Effector memory CD4-positive, alpha-beta T cell (primary cell): Measurements from ENCODE around the gene CEP55.

Source experiments
- DNase-seq, 3 donors: peaks; one replicate each; pipeline ENCODE4 v3.0.0-alpha.2; 2020
- H3K27ac ChIP-seq: 2 replicates; pipeline ENCODE4 v1.7.0; 2013; ENCODE audit warnings: mild to moderate bottlenecking, low read length, moderate library complexity; ENCODE audit not compliant: insufficient read depth, poor library complexity, severe bottlenecking
- H3K27me3 ChIP-seq: replicated peaks from 2 replicates; pipeline ENCODE4 v1.7.0; 2013; ENCODE audit warnings: mild to moderate bottlenecking, low read length; ENCODE audit not compliant: insufficient read depth, control insufficient read depth, poor library complexity, severe bottlenecking
- H3K36me3 ChIP-seq: 2 replicates; pipeline ENCODE4 v1.7.0; 2013; ENCODE audit warnings: mild to moderate bottlenecking, low read length, moderate library complexity; ENCODE audit not compliant: control insufficient read depth, insufficient read depth
- H3K4me1 ChIP-seq: 2 replicates; pipeline ENCODE4 v1.7.0; 2013; ENCODE audit warnings: low read length, mild to moderate bottlenecking; ENCODE audit not compliant: control insufficient read depth, insufficient read depth, poor library complexity, severe bottlenecking
- H3K4me3 ChIP-seq: 2 replicates; pipeline ENCODE4 v1.7.0; 2013; ENCODE audit warnings: low read length, low read depth, mild to moderate bottlenecking; ENCODE audit not compliant: insufficient read depth, poor library complexity, severe bottlenecking
- H3K9me3 ChIP-seq: 2 replicates; pipeline ENCODE4 v1.7.0; 2013; ENCODE audit warnings: mild to moderate bottlenecking, low read length, moderate library complexity; ENCODE audit not compliant: control insufficient read depth

CEP55 gene

DNA sequence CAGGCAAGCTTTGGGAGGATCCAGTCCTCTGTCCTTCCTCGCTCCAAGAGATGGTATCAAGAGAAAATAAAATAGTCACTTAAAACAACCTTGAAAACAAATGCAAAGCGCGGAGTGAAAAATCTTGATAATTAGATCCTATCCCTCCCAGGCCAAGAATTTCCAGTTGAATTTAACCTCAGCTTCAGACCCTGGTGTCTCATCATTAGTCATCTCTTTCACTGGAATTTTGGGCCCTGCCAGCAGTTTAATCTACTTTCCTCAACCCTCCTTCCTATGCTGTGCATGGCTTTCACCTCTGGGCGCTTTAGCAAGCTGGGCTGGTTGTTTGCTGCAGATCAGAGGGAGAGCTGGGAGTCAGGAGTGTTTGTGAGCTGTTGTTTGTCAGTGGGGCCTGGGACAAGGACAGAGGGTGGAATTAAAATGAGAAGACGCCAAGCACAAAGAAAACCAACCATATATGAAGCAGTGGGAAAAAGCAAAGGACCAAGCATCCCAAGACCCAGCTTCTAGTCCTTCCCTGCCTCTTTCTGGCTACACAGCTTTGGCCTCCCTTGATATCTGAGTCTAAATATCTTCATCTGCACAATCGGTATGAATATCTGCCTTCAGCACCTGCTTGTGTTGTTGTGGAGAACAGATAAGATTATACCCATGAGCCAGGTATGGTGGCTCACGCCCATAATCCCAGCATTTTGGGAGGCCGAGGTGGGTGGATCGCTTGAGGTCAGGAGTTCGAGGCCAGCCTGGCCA is 27.8 kb upstream of the CEP55 start:
- Histone ChIP-seq H3K27me3 (no peaks in the 10 kb centered on the region), H3K9me3 (no peaks in the 10 kb centered on the region), H3K36me3 (no peaks in the 10 kb centered on the region), H3K27ac (no peak overlapping the region), H3K4me3 (no peak overlapping the region), H3K4me1 (no peaks in the 10 kb centered on the region)
- no peak for DNase-seq

DNA sequence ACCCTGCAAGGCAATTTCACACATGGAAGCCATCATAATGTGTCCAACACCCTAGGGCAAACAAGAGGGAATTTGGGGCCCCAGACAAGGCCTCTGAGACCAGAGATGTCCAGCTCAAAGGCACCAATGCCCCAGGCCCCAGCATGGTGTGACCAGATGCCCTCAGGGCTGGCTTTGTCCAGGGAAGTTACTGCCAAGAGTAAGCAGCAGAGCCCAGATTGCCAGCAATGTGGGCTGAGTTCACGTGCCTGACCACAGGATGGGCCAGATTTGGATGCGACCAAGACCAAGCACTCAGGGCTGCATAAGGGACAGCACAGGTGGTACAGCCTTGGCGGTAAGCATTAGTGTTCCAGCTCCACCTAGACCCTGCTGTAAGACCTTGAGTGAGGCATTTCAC is 27.0 kb upstream of the CEP55 start:
- H3K27ac ChIP-seq = no peak overlapping the region
- no peaks in the 10 kb centered on the region for H3K4me1 ChIP-seq
- no peaks in the 10 kb centered on the region for H3K36me3 ChIP-seq
- H3K4me3 ChIP-seq = no peak overlapping the region
- no peaks in the 10 kb centered on the region for H3K27me3 ChIP-seq
- DNase-seq = no peak
- H3K9me3 ChIP-seq = no peaks in the 10 kb centered on the region

DNA sequence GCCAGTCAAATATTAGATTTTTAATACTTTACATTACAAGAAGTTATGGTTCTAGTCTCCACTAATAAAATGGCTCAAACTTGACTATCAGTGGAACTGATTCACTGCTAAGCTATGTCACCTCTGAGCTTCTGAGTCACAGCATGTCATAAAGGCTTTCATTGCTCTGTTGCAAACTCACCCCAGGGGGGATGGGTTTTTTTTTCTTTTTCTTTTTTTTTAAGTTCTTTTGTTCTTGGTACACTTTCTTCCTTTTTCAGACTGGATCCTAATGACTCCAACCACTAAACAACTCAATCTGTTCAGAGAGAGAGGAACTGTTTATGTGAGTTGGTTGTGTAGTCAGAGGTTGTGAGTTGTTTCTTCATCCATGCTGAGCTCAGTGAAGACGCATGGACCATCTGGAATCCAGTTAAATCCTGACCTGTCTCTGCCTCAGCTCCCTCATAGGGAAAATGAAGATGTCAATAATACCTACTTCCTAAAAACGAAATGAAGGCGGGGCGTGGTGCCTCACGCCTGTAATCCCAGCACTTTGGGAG is 25.2 kb upstream of the CEP55 start:
- DNase-seq = no peak
- Histone ChIP-seq H3K4me3 (no peak overlapping the region), H3K36me3 (no peaks in the 10 kb centered on the region), H3K9me3 (no peaks in the 10 kb centered on the region), H3K4me1 (no peaks in the 10 kb centered on the region), H3K27me3 (no peaks in the 10 kb centered on the region), H3K27ac (no peak overlapping the region)

DNA sequence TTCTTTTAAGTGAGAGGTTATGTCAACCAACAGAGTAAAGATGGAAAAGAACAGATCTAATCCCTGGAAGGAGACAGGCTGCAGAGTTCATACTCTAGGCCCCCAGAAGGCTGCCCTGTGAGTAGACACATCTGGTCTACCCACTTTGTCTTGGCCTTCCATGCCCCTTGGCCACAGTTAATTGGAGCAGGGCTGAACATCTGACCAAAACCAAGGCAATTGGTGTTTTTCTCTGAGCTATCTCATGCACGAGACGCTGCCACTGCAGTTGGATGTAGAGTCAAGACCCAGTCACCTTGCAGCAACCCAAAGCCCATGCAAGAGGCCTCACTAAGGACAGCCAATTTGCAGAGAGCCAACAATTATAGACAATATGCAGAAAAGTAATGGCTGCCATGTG is 23.3 kb upstream of the CEP55 start:
- H3K27ac ChIP-seq = no peak overlapping the region
- no peaks in the 10 kb centered on the region for H3K4me1 ChIP-seq
- H3K27me3 ChIP-seq = no peaks in the 10 kb centered on the region
- no peaks in the 10 kb centered on the region for H3K36me3 ChIP-seq
- DNase-seq = no peak
- H3K4me3 ChIP-seq = no peak overlapping the region
- H3K9me3 ChIP-seq = no peaks in the 10 kb centered on the region

DNA sequence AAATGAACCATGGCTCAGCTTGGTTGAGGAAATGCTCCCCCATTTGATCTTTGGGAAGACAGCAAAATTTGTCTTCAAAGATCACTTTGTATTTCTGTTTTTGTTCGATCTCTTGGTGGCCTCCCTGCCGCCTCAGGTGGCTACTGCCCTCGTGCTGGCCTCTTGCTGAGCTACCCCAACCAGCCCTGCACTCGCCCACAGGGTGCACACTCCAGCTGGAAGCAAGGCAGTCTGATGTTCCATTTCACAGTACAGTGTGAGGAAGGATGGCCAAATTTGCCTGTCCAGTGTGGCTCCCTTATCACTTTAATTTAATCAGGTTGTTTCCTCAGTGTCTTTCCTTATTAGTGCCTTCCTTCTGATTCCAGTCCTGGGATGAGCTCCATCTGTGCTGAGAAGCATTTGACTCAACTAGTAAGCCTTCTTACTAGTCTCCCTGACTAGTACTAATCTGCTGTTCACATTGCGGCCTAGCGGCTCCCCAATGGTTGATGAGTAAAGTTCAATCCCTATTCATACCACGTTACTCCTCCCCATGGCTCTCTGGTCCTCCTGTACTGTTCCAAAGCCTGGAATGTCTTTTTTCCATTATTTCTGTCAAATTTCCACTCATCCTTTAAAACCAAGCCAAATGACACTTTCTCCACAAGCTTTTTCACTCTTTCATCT is 22.5 kb upstream of the CEP55 start:
- Histone ChIP-seq H3K9me3 (no peaks in the 10 kb centered on the region), H3K27ac (no peak overlapping the region), H3K36me3 (no peaks in the 10 kb centered on the region), H3K4me3 (no peak overlapping the region), H3K27me3 (no peaks in the 10 kb centered on the region), H3K4me1 (no peaks in the 10 kb centered on the region)
- DNase-seq = no peak

DNA sequence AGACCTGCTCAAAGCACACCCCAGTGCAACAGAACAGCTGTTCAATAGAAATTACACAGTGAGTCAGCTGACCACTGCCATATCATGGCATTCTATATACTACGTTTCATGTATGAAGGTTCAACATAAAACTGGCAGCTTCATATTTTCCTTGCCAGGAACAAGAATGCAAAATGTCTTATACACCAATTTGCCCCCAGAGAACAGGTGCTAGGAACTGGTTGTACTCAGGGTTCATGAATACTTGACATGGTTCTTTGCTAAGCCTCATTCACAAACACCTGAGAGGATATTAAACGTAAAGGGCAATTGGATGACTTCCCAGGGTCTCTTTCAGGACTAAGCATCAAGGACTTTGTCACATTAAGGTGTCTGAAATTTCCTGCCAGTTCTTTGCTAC is 21.2 kb upstream of the CEP55 start:
- Histone ChIP-seq H3K4me1 (no peaks in the 10 kb centered on the region), H3K27me3 (no peaks in the 10 kb centered on the region), H3K27ac (no peak overlapping the region), H3K9me3 (no peaks in the 10 kb centered on the region), H3K4me3 (no peak overlapping the region), H3K36me3 (no peaks in the 10 kb centered on the region)
- DNase-seq = no peak

DNA sequence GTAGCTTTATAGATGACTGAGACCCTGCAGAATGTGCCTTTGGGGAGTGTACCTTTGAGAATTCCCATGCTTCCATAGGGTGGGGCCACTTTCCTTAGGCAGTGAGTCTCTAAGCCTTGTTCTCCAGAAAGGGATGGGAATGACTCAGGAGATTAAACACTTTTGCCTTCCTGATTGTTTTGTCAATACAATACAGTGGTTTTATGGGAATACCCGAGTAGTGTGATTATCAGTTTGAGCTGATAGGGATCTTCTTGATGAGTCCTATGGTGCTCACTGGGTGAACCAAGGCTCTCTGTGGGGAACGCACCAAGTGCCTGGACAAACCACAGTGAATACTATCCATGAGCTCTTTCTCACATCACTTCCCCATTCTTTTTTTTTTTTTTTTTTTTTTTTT is 20.5 kb upstream of the CEP55 start:
- no peak for DNase-seq
- H3K27ac ChIP-seq = no peak overlapping the region
- no peak overlapping the region for H3K4me3 ChIP-seq

DNA sequence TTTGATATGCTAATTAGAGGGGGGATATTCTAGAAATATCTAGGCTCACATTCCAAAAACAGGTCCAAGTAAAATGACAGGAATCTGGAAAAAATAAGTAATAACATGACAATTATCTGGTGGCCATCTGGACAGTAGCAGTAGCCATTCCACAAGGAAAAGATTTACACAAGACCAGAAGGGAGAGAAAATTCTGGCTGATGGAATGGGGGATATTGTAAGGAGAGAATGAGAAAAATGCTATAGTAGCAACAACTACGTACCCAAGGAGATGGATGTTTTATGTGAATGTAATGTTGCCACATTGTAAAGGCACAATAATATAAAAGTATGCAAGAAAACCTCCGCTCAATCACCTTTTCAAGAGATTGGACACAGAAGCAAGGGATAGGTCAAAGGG is 19.7 kb upstream of the CEP55 start:
- no peak for DNase-seq
- Histone ChIP-seq H3K4me1 (no peaks in the 10 kb centered on the region), H3K27ac (no peak overlapping the region), H3K27me3 (no peaks in the 10 kb centered on the region), H3K36me3 (no peaks in the 10 kb centered on the region), H3K9me3 (no peaks in the 10 kb centered on the region), H3K4me3 (no peak overlapping the region)

More for the DNA sequence above, 20.5 kb upstream of the CEP55 start:
- Histone ChIP-seq H3K36me3 (no peaks in the 10 kb centered on the region), H3K9me3 (no peaks in the 10 kb centered on the region), H3K4me1 (no peaks in the 10 kb centered on the region), H3K27me3 (no peaks in the 10 kb centered on the region)

DNA sequence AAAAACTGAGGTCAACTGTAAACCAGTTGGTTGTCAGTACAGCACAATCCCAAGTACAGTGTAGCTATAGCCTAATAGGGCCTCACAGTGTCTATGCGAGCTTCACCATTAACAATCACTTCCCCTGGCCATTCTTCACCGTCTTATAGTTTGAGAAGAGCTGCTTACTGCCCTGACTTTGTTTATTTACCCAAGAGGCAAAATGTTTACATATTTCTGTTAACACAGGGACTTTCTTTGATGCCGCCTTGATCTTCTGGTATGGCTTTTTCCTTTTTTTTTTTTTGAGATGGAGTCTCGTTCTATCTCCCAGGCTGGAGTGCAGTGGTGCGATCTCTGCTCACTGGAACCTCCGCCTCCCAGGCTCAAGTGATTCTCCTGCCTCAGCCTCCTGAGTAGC is 17.5 kb upstream of the CEP55 start:
- Histone ChIP-seq H3K27ac (no peak overlapping the region), H3K4me3 (no peak overlapping the region)
- DNase-seq = no peak

DNA sequence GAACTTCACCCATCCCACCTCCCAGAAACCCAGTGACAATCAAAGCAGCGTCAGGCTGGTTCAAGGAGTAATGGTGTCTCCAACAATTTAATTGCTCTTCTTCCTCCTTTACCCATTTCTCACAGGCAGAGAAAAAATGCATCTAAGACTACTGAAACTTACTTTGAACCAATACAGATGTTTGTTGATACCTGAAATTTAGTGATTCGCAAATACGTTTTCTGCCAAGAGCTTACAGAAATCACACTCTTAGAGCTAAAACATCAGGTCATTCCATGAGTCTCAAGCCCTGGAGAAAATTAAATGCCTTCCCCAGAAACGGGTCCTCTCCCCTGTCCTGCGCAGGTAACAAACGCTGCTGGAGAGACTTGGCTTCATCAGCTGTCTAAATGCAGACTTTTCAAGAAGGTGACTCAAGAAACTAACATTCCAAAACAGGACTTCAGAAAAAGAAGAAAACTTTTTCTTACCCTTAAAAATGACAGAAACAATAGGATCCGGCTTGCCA is 14.7 kb upstream of the CEP55 start:
- Histone ChIP-seq H3K27ac (no peak overlapping the region), H3K9me3 (no peaks in the 10 kb centered on the region), H3K4me1 (peaks cover 6% of the 10 kb centered on the region), H3K27me3 (no peaks in the 10 kb centered on the region), H3K4me3 (no peak overlapping the region), H3K36me3 (no peaks in the 10 kb centered on the region)
- DNase-seq = no peak

More for the DNA sequence above, 17.5 kb upstream of the CEP55 start:
- Histone ChIP-seq H3K27me3 (no peaks in the 10 kb centered on the region), H3K36me3 (no peaks in the 10 kb centered on the region), H3K9me3 (no peaks in the 10 kb centered on the region), H3K4me1 (peaks cover 6% of the 10 kb centered on the region)
